H1 (cell line): Measurements from ENCODE around the gene CASKIN2.

Experiments
- CHD1 ChIP-seq: IDR thresholded peaks from 2 replicates; pipeline ENCODE4 v1.6.1; 2012; ENCODE audit warnings: low read depth, low read length, improper control_type of control experiment
- CTCF ChIP-seq, 3 experiments: IDR thresholded peaks; 1 replicate in 2 of 3; 2 replicates in 1 of 3; pipeline versions ENCODE4 v1.5.1 to v1.6.1; 2011; ENCODE audit warnings: low read length in 3 of 3, mild to moderate bottlenecking in 3 of 3, inconsistent platforms in 2 of 3, low read depth in 1 of 3, moderate library complexity in 1 of 3; ENCODE audit not compliant: insufficient read depth in 1 of 3; ENCODE audit errors: control extremely low read depth in 1 of 3
- EZH2 ChIP-seq: fragments of 200-600 bp; sonication (generic); IDR thresholded peaks from 2 replicates; pipeline ENCODE4 v1.7.1; 2012; ENCODE audit warnings: low read depth, mild to moderate bottlenecking, moderate library complexity, low read length, inconsistent platforms; ENCODE audit not compliant: severe bottlenecking
- KDM5A ChIP-seq: fragments of 200-600 bp; IDR thresholded peaks from 2 replicates; pipeline ENCODE4 v1.7.1; 2012; ENCODE audit warnings: mild to moderate bottlenecking, low read length, inconsistent platforms, mixed read lengths
- MAFK ChIP-seq: IDR thresholded peaks from 2 replicates; pipeline ENCODE4 v1.6.1; 2012; ENCODE audit warnings: low read depth, mild to moderate bottlenecking, improper control_type of control experiment, low read length
- RXRA ChIP-seq: IDR thresholded peaks from 2 replicates; pipeline ENCODE4 v1.6.1; 2011; ENCODE audit warnings: low read depth, mild to moderate bottlenecking, low read length, moderate library complexity; ENCODE audit not compliant: insufficient read depth
- SP2 ChIP-seq: IDR thresholded peaks from 2 replicates; pipeline ENCODE4 v1.6.1; 2012; ENCODE audit warnings: mild to moderate bottlenecking, low read length, inconsistent platforms
- TAF1 ChIP-seq: IDR thresholded peaks from 2 replicates; pipeline ENCODE4 v1.6.1; 2011; ENCODE audit warnings: mild to moderate bottlenecking, low read depth, low read length
- TAF7 ChIP-seq: optimal IDR thresholded peaks from 2 replicates; pipeline ENCODE3; 2011; ENCODE audit warnings: low read depth, mild to moderate bottlenecking, inconsistent platforms, low read length, moderate library complexity, borderline replicate concordance
- YY1 ChIP-seq: IDR thresholded peaks from 2 replicates; pipeline ENCODE4 v1.6.1; 2011; ENCODE audit warnings: low read depth, mild to moderate bottlenecking, low read length

DNA sequence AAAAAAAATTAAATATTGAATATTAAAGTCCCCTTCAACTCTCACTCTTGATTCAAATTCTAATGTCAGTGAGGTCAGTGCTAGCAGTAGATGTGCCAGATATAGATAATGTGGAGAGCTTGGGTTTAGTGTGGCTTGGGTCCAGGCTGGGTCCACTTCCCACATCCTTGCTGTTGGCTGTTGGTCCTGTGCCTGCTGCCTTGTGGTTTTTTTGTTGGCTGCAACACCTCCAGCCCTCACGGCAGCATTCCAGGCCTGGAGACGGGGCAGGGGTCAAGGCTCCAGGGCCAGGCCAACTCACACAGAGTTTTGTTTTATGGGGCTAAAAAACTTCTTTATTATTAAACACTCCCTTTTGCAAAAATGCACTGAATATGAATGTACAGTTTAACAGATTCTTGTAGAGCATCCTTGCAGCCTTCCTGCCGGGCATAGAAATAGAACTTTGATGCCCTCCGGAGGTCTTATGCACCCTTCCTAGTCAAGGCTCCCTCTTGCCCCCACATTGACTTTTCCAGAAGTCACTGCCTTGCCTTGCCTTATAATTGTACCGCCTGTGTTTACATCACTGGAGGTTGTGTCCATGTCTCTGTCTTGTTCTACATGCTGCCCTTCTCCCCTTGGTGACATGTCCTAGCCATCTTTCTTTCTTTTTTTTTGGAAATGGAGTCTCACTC lies 46.7 kb upstream of the CASKIN2 start:
- TF ChIP-seq MAFK (no peak), CHD1 (no peak), TAF7 (no peak), TAF1 (no peak), SP2 (no peak), CTCF (IDR thresholded peaks at IDR 0.05; ENCODE audit: control extremely low read depth in 1 of 3, insufficient read depth in 1 of 3, low read depth in 1 of 3, low read length in 3 of 3) (no peak), EZH2 (no peak), KDM5A (no peak), RXRA (no peak), YY1 (no peak)
